Upper lobe of left lung (tissue), 6 donors: Measurements from ENCODE around the gene MOCOS. TPM values are rescaled to one million over a fixed set of nuclear protein-coding genes. Genes with fewer than 3 reads are reported as not detected.

Experiments used
- ATAC-seq, 2 donors: fragments of 200-7000 bp; cut with Tn5 transposase; one replicate each; pipeline ENCODE4 v1.9.1; 2022; ENCODE audit warnings: mild to moderate bottlenecking in 2 of 2, moderate library complexity in 2 of 2; ENCODE audit not compliant: low FRiP score in 2 of 2
- DNase-seq, 2 donors: peaks; one replicate each; pipeline ENCODE4 v3.0.0-alpha.2; 2019 to 2020
- H3K27ac ChIP-seq, 4 donors: fragments of 200-600 bp; sonication (generic); one replicate each; pipeline ENCODE4 v1.5.1; 2016 to 2019
- H3K27me3 ChIP-seq, 4 donors: fragments of 200-600 bp; sonication (generic); one replicate each; pipeline ENCODE4 v1.5.1; 2017 to 2019
- H3K36me3 ChIP-seq, 4 donors: fragments of 200-600 bp; sonication (generic); one replicate each; pipeline ENCODE4 v1.5.1; 2016 to 2019
- H3K4me1 ChIP-seq, 4 donors: fragments of 200-600 bp; sonication (generic); one replicate each; pipeline ENCODE4 v1.5.1; 2018 to 2019
- H3K4me3 ChIP-seq, 4 donors: fragments of 200-600 bp; sonication (generic); one replicate each; pipeline ENCODE4 v1.5.1; 2017 to 2019; ENCODE audit warnings: mild to moderate bottlenecking in 2 of 4, moderate library complexity in 1 of 4
- H3K9me3 ChIP-seq, 4 donors: fragments of 200-600 bp; sonication (generic); one replicate each; pipeline ENCODE4 v1.5.1; 2018 to 2019
- EP300 ChIP-seq, 4 donors: sonication (generic); formaldehyde crosslinking; IDR thresholded peaks; one replicate each; pipeline ENCODE4 v1.5.1; 2017; ENCODE audit warnings: antibody characterized with exemption in 4 of 4, control low read depth in 2 of 4
- POLR2A ChIP-seq, 4 donors: fragments of 450-650 bp; IDR thresholded peaks; one replicate each; pipeline ENCODE4 v1.5.1; 2016 to 2017; ENCODE audit warnings: antibody characterized with exemption in 4 of 4, mild to moderate bottlenecking in 2 of 4
- POLR2AphosphoS5 ChIP-seq, 2 donors: sonication (generic); formaldehyde crosslinking; IDR thresholded peaks; one replicate each; pipeline ENCODE4 v1.5.1; 2017; ENCODE audit warnings: antibody characterized with exemption in 2 of 2
- WGBS, 2 donors: methylation state at CpG; one replicate each; pipeline ENCODE4 v1.1.5; 2017 to 2018; 5-methylcytosine and 5-hydroxymethylcytosine counted together
- total RNA-seq, 6 donors: library from RNA; depleted of rRNA in 4 of 6; stranded (reverse); fragments of >200 nt in 4 of 6; gene quantifications; one replicate each; pipeline versions ENCODE4 v1.1.0 to v1.2.1, GENCODE V29; 2016 to 2021
- TF ChIP-seq, protein P1 (sequence below), 6 experiments: fragments of 450-650 bp in 4 of 6; fragments of 200-600 bp in 2 of 6; sonication (generic) in 2 of 6; IDR thresholded peaks; one replicate each; pipeline ENCODE4 v1.5.1; 2016 to 2019; ENCODE audit warnings: antibody characterized with exemption in 6 of 6
- donor health status: DM: no; HTN: no; CAD: no; lungs with moderate emphysema.
- donor health status: DM: no; HTN: yes; CAD: no; lungs with severe emphysema.

The MOCOS gene
- total RNA-seq, 6 donors from 2014 or later: 1.9 to 4.7 (median 3.8) TPM

DNA sequence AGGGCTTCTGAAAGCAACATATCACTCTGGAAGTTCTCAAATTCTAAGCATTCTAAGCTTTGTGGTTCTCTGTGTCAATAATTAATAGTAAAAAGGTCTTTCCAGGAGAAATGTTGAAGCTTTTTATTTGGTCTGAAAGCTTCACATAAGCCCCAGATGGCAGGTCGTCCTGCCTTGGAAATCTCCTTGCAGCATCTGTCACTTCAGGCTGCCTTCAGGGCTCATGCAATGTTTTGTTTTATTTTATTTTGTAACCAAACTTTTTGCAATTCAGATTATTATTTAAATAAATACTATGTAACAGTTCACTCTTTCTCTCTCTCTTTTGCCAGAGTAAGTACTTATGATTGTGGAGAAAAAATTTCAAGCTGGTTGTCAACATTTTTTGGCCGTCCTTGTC is 63.5 kb downstream of the MOCOS start:
- Histone ChIP-seq H3K27me3 (no peaks in the 10 kb centered on the region), H3K36me3 (no peaks in the 10 kb centered on the region), H3K4me3 (no peak overlapping the region), H3K4me1 (no peaks in the 10 kb centered on the region), H3K27ac (no peak overlapping the region), H3K9me3 (peaks cover 0 to 3% (median 0%) of the 10 kb centered on the region in 4 donors)
- no peak for ATAC-seq
- TF ChIP-seq EP300 (IDR thresholded peaks at IDR 0.05) (no peak), POLR2AphosphoS5 (IDR thresholded peaks at IDR 0.05) (no peak), POLR2A (IDR thresholded peaks at IDR 0.05) (no peak)
- TF ChIP-seq, protein P1, sequence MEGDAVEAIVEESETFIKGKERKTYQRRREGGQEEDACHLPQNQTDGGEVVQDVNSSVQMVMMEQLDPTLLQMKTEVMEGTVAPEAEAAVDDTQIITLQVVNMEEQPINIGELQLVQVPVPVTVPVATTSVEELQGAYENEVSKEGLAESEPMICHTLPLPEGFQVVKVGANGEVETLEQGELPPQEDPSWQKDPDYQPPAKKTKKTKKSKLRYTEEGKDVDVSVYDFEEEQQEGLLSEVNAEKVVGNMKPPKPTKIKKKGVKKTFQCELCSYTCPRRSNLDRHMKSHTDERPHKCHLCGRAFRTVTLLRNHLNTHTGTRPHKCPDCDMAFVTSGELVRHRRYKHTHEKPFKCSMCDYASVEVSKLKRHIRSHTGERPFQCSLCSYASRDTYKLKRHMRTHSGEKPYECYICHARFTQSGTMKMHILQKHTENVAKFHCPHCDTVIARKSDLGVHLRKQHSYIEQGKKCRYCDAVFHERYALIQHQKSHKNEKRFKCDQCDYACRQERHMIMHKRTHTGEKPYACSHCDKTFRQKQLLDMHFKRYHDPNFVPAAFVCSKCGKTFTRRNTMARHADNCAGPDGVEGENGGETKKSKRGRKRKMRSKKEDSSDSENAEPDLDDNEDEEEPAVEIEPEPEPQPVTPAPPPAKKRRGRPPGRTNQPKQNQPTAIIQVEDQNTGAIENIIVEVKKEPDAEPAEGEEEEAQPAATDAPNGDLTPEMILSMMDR (IDR thresholded peaks at IDR 0.05): no peak
- no peak for DNase-seq
- 52 to 69% methylated on average over 2 of the region's 2 CpGs for WGBS, 2 donors

- H3K27me3 ChIP-seq: no peaks in the 10 kb centered on the region
- WGBS, 2 donors: 73 to 74% methylated on average over 10 of the region's 10 CpGs
- ATAC-seq (no peak), DNase-seq (no peak)
- H3K4me3 ChIP-seq: no peak overlapping the region
- TF ChIP-seq, protein P1 (IDR thresholded peaks at IDR 0.05): no peak
- no peaks in the 10 kb centered on the region for H3K4me1 ChIP-seq
- H3K36me3 ChIP-seq: no peaks in the 10 kb centered on the region
- H3K27ac ChIP-seq: no peak overlapping the region
- no peaks in the 10 kb centered on the region for H3K9me3 ChIP-seq
Measured at GRCh38 chr18:36255072-36255698, 67.9 kb downstream of the MOCOS start.

DNA sequence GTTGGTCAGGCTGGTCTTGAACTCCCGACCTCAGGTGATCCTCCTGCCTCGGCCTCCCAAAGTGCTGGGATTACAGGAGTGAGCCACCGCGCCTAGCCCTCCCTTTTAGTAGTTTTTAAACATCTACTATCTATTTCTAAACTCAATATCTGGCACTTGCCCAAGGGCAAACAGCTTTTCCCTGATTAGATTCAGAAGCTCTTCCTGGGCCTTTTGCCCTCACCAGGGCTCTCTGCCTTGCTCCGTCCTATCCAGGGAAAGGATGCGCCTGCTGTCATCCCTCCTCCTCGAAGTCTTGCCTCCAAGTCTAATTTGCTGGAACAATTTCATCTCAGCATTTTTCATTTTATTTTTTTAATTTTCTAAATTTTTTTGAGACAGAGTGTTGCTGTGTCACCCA is 68.8 kb downstream of the MOCOS start:
- DNase-seq (no peak), ATAC-seq (no peak)
- Histone ChIP-seq H3K9me3 (no peaks in the 10 kb centered on the region), H3K4me1 (no peaks in the 10 kb centered on the region), H3K27me3 (no peaks in the 10 kb centered on the region), H3K36me3 (no peaks in the 10 kb centered on the region), H3K4me3 (no peak overlapping the region), H3K27ac (no peak overlapping the region)
- no peak for TF ChIP-seq POLR2A (IDR thresholded peaks at IDR 0.05)
- TF ChIP-seq POLR2AphosphoS5 (IDR thresholded peaks at IDR 0.05): no peak
- 91 to 94% methylated on average over 7 of the region's 7 CpGs for WGBS, 2 donors

DNA sequence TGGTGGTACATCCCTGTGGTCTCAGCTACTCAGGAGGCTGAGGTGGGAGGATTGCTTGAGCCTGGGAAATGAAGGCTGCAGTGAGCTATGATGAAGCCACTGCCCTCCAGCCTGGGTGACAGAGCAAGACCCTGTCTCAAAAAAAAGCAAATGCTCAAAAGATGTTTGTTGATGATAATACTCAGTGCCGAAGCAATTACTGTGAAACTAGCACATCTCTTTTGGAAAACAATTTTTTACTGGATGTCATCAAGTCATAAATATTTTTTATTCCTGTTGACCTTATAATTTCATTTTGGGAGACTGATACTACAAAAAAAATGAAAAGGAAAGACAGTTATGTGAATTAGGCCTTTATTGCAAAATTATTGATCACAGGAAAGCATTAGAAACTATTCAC is 75.7 kb downstream of the MOCOS start:
- no peak for DNase-seq
- H3K4me3 ChIP-seq: no peak overlapping the region
- H3K27me3 ChIP-seq: no peaks in the 10 kb centered on the region
- H3K27ac ChIP-seq: no peak overlapping the region
- TF ChIP-seq EP300 (IDR thresholded peaks at IDR 0.05): no peak
- no peak for TF ChIP-seq POLR2A (IDR thresholded peaks at IDR 0.05)
- TF ChIP-seq, protein P1 (IDR thresholded peaks at IDR 0.05): no peak
- TF ChIP-seq POLR2AphosphoS5 (IDR thresholded peaks at IDR 0.05): no peak
- H3K9me3 ChIP-seq: no peaks in the 10 kb centered on the region
- 91 to 100% methylated on average over 1 of the region's 1 CpG for WGBS, 2 donors
- no peak for ATAC-seq
- no peaks in the 10 kb centered on the region for H3K4me1 ChIP-seq
- no peaks in the 10 kb centered on the region for H3K36me3 ChIP-seq

- Histone ChIP-seq H3K4me3 (no peak overlapping the region), H3K4me1 (no peaks in the 10 kb centered on the region), H3K27ac (no peak overlapping the region), H3K36me3 (no peaks in the 10 kb centered on the region), H3K27me3 (no peaks in the 10 kb centered on the region), H3K9me3 (no peaks in the 10 kb centered on the region)
- DNase-seq (no peak), ATAC-seq (no peak)
- TF ChIP-seq, protein P1 (IDR thresholded peaks at IDR 0.05): no peak
- TF ChIP-seq POLR2A (IDR thresholded peaks at IDR 0.05) (no peak), EP300 (IDR thresholded peaks at IDR 0.05) (no peak), POLR2AphosphoS5 (IDR thresholded peaks at IDR 0.05) (no peak)
- 69 to 90% methylated on average over 2 to 8 of the region's 8 CpGs for WGBS, 2 donors
Measured at GRCh38 chr18:36264283-36264682, 77.0 kb downstream of the MOCOS start.
